Activated CD8-positive, alpha-beta memory T cell treated with anti-CD3 and anti-CD28 coated beads, Interleukin-2, amount 50 U/mL, for 4 hours (primary cell): ENCODE results near the gene BCL11B.
A peak's percentile ranks its signal among the peaks of the same experiment; 100 is the strongest.

Source experiments
- DNase-seq: peaks from one replicate; pipeline ENCODE4 v3.0.0-alpha.2; 2020

The BCL11B gene

DNA sequence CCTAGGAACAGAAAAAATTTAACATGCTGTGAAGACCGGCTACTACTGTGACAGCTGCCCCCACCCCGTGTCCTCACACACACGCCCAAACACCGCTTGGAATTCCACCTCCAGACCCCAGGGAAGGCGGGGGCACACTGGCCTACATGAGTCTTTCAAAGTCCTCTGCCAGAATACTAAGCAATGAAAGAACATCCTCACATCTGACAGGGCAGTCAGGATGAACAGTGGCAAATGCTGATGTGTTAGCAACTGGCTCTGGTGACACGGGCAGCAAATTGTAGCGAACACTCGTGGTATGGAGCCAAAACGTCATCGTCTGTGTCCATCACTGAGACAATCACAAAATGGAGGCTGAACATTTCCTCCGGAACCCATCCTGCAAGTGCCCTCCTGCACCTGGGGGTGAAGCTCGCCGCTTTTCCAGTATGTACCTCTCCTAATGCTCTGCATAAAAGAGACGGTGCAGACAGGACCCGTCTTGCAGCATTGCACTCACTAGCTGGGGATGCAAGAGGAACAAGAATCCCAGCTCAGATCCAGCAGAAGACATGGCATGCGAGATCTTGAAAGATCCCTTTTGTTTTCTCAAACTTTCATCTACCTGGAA, 94.8 kb downstream of the BCL11B start:
- no peak for DNase-seq

GRCh38 chr14:99176156-99176945, 95.6 kb downstream of the BCL11B start:
- no peak for DNase-seq

GRCh38 chr14:99175331-99176155, 96.5 kb downstream of the BCL11B start:
- DNase-seq = no peak

DNA sequence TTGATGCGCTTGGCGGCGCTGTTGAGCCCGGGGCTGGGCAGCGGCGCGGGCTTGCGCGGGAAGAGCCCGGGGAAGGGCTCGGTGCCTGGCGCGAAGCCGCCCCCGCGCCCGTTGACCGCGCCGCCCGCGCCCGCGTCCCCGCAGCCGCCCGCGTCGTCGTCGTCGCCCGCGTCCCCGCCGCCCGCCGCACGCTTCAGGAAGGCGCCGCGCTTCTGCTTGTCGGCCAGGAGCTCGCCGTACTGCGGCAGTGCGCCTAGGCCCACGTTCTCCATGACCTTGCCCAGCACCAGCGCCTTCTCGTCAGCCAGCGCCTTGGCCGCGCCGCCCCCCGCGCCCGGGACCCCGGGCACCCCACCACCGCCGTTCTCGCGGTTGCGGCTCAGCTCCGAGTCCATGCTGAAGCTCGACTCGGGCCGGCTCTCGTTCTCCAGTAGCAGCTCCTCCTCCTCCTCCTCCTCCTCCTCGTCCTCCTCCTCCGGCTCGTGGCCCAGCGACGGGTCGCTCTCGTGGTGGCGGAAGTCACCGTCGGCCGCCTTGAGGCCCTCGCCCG, 97.2 kb downstream of the BCL11B start:
- DNase-seq = no peak

GRCh38 chr14:99174081-99174769, 97.8 kb downstream of the BCL11B start:
- DNase-seq = no peak

- no peak for DNase-seq
Measured at GRCh38 chr14:99173506-99173905, 98.5 kb downstream of the BCL11B start.

GRCh38 chr14:99173086-99173485, 98.9 kb downstream of the BCL11B start:
- DNase-seq = no peak

DNA sequence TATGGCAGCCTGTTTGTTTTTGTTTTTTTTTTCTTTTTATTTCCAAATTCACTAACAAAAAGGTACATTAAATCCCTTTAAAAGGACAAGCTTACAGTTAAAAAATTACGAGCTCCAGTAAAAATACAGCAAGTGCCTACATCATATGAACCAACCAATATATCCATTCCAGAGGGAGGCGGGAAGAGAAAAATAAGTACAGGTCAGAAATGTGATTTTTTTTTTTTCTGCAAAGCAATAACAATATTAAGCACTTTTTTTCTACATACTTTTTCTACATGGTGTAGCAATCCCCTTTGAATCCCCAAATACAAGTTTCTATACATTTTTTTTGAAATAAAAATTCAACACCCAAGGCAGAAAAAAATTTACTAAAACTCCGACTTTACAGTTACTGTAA, 100.6 kb downstream of the BCL11B start:
- no peak for DNase-seq

GRCh38 chr14:99169776-99170356, 102.1 kb downstream of the BCL11B start:
- no peak for DNase-seq

GRCh38 chr14:99168330-99168729, 103.7 kb downstream of the BCL11B start:
- DNase-seq = no peak

DNA sequence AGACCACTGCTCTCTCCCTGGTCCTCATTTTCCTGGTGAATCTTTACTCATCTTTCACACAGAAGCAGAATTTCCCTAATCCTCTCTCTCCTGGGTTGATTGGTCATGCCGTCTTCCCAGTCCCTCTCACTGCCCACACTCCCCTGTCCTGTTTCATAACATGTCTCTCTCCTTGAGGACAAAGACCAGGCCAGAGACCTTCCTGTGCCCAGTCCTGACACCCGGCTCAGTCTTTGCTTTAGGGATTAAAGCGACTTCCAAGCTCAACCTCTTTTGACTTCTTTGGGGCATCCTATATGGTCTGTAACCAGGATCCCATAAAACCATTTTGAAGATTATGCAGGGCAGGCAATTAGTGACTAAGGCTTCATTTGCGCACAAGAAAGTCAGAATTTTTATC, 105.5 kb downstream of the BCL11B start:
- DNase-seq = no peak

DNA sequence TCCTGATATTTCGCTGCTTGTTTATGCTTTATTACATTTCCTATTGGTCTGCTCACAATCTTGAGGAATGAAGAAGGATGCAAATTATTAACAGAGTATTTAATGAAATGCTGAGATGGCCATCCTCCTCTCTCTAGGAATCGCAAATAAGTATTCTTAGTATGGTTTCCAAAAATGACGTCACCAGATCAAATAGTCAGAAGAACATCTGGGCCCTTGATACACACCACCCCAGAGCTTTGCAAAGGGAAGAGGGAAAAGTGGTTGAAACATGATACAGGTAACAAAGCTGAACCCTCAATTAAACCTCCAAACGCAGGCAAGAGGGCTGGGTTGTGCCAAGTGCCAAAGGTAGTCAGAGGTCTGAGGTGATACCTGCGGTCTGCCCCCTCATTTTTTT, 107.3 kb downstream of the BCL11B start:
- DNase-seq = no peak

DNA sequence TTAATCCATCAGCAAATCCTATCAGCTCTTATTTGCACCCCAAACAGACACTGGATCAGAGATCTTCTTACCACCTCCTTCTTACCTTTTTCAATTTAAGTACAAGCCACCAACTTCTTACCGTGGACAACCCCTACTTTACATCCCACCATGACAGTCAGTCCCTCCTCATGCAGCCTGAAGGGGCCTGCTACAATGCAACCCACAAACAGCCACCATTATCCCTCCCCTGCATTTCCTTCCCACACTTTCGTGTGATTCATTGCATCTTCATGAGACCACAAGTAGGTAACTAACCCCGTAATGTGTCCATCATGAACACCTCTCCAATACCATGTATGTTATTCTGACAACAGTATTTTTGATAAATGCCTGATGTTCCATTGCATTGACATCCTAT, 108.6 kb downstream of the BCL11B start:
- no peak for DNase-seq

- no peak for DNase-seq
Measured at GRCh38 chr14:99159341-99160340, 112.4 kb downstream of the BCL11B start.

DNA sequence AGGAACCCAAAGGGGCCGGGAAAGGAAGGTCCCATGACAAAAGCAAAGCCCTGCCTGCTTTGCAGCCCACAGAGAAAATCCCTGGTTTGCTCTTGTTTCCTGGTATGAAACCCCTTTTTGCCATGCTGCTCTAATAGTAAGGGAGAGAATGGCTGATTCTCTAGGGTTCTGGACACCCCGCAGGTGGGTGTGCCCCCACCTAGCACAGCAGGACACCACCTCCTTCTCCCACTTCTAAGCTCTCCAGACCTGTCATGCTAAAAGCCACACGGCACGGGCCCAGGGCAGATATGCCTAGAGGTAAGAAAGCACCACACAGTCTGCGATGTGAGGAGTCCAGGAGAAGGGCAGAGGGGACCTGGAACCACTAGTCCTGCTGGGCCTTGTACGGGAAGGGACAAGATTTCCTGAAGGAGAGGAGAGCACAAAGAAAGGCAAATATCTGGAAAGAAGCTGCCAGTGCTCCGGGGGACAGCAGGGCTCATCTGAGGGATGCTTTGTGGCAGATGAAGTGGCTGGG, 113.3 kb downstream of the BCL11B start:
- no peak for DNase-seq

DNA sequence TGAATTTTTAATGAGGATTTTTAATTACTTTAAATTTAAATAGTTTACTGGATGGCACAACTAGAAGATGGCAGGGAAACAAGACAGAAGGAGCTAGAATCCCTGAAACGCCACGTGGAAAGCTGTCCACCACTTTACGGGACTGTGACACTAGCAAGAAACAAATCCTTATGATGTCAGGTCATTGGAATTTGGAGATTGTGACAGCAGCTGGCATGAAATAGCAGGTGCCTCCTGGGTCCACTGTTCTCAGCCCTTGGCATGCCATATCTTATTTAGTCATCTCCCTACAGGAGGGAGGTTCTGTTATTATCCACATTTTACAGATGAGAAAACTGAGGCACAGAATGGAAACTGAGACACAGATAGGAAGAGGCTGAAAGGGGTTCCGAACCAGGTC, 113.8 kb downstream of the BCL11B start:
- no peak for DNase-seq

- DNase-seq = peak; percentile 2
Measured at GRCh38 chr14:99157676-99158075, 114.3 kb downstream of the BCL11B start.

- DNase-seq = no peak
Measured at GRCh38 chr14:99157246-99157645, 114.8 kb downstream of the BCL11B start.

DNA sequence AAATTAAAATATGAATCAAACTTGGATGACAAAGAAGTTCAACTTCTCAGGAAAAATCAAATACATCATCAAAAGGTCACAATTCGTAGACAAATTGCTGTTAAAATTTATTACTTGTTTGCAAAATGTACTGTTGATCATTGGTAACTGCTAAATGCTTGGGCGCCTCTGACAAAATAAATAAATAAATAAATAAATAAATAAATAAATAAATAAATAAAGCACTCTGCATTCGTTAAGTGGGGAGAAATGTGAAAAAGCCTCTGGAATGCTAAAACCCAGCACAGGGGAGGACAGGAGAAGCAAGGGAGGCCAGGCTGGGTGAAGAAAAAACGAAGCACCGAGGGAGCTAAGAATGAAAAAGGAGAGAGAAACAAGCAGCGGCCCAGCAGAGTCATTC, 115.2 kb downstream of the BCL11B start:
- DNase-seq = no peak

- DNase-seq = no peak
Measured at GRCh38 chr14:99156090-99156425, 115.9 kb downstream of the BCL11B start.
